OCI-LY3 (cell line): ENCODE measurements around the gene SPATA6.

Experiments used
- H2AFZ ChIP-seq: fragments of 200-600, 300-600 bp; shearing (Covaris generic); 2 replicates; pipeline ENCODE4 v1.6.0; 2014; ENCODE audit warnings: antibody characterized with exemption, low read depth, low read length
- H3K27ac ChIP-seq: fragments of 200-600, 300-600 bp; sonication (generic); 2 replicates; pipeline ENCODE4 v1.5.1; 2014; ENCODE audit warnings: mild to moderate bottlenecking, low read length, moderate library complexity, mixed read lengths
- H3K27me3 ChIP-seq: fragments of 200-600, 300-600 bp; sonication (generic); 2 replicates; pipeline ENCODE4 v1.6.1; 2014; ENCODE audit warnings: low read depth, low read length, mixed read lengths
- H3K36me3 ChIP-seq: fragments of 200-600, 300-600 bp; sonication (generic); replicated peaks from 2 replicates; pipeline ENCODE3; 2014; ENCODE audit warnings: low read depth, low read length, mixed read lengths
- H3K4me1 ChIP-seq: fragments of 300-600, 200-600 bp; sonication (generic); 2 replicates; pipeline ENCODE4 v1.6.1; 2014; ENCODE audit warnings: low read length, mixed read lengths
- H3K4me2 ChIP-seq: fragments of 200-600, 300-600 bp; sonication (generic); 2 replicates; pipeline ENCODE4 v1.6.1; 2014; ENCODE audit warnings: low read length, mixed read lengths
- H3K4me3 ChIP-seq: fragments of 300-600, 200-600 bp; sonication (generic); 2 replicates; pipeline ENCODE4 v1.5.1; 2014; ENCODE audit warnings: antibody characterized with exemption, mild to moderate bottlenecking, low read length, moderate library complexity
- H3K79me2 ChIP-seq: fragments of 300-600, 200-600 bp; shearing (Covaris generic); 2 replicates; pipeline ENCODE4 v1.6.1; 2014; ENCODE audit warnings: mild to moderate bottlenecking, low read length, mixed read lengths
- H3K9ac ChIP-seq: fragments of 300-600, 200-600 bp; shearing (Covaris generic); 2 replicates; pipeline ENCODE4 v1.6.0; 2014; ENCODE audit warnings: mild to moderate bottlenecking, low read length, moderate library complexity
- H3K9me3 ChIP-seq: fragments of 200-600, 300-600 bp; shearing (Covaris generic); 2 replicates; pipeline ENCODE4 v1.6.1; 2014; ENCODE audit warnings: low read length, mixed read lengths; ENCODE audit not compliant: insufficient read depth
- H4K20me1 ChIP-seq: fragments of 200-600, 300-600 bp; sonication (generic); 2 replicates; pipeline ENCODE4 v1.6.1; 2016; ENCODE audit warnings: low read length, mixed read lengths; ENCODE audit not compliant: insufficient read depth
- EZH2phosphoT487 ChIP-seq: fragments of 200-600 bp; shearing (Covaris generic); IDR thresholded peaks from 2 replicates; pipeline ENCODE4 v1.6.1; 2018; ENCODE audit warnings: antibody characterized with exemption, mixed run types, low read depth
- TF ChIP-seq, protein P1 (sequence below): fragments of 200-600, 300-600 bp; sonication (generic); IDR thresholded peaks from 2 replicates; pipeline ENCODE4 v1.5.1; 2014; ENCODE audit warnings: antibody characterized with exemption, low read length, low read depth

Gene SPATA6

DNA sequence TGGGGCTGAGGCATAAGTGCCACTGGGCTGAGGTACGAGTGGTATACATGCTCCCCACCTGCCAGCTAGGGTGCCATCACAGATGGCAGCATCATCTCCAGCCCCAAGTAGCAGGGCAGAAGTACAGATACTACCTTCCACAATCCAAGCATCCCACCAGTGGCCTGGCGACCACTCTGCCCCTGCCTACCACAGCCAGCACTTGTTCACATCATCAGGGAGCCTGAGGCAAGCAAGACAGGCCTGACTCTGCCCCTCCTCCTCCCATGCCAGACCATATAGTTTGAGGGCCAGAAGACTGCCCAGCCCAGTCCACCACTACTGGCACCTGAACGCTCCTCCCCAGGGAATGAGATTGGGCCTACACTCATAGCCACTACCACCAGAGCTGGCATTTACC, 84.6 kb downstream of the SPATA6 start:
- no peak overlapping the region for H3K4me3 ChIP-seq

DNA sequence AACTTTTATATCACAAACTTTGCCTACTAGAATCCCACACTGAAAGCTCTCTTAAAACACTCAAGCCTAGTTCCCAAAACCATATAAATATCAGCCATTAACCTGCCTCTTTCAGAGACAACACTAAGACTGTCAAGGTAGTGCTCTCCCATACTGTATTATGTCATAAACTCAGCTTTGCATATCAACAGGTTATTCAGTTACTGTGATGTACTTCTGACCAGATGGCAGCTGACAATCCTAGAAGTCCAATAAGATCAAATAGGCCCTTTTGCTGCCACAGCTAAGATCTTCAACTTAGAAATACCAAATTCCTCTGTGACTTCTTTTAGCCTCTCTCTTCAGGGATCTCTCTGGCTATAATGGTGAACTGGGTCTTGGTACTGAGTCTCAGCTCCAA, 97.2 kb downstream of the SPATA6 start:
- Histone ChIP-seq H3K4me3 (no peak overlapping the region), H3K27me3 (no peaks in the 10 kb centered on the region), H2AFZ (no peak overlapping the region), H3K4me1 (no peaks in the 10 kb centered on the region), H3K79me2 (no peaks in the 10 kb centered on the region), H3K36me3 (no peaks in the 10 kb centered on the region), H3K9me3 (no peaks in the 10 kb centered on the region), H3K9ac (no peak overlapping the region), H3K27ac (no peak overlapping the region), H3K4me2 (no peak overlapping the region), H4K20me1 (no peaks in the 10 kb centered on the region)
- no peak for TF ChIP-seq EZH2phosphoT487
- TF ChIP-seq, protein P1, sequence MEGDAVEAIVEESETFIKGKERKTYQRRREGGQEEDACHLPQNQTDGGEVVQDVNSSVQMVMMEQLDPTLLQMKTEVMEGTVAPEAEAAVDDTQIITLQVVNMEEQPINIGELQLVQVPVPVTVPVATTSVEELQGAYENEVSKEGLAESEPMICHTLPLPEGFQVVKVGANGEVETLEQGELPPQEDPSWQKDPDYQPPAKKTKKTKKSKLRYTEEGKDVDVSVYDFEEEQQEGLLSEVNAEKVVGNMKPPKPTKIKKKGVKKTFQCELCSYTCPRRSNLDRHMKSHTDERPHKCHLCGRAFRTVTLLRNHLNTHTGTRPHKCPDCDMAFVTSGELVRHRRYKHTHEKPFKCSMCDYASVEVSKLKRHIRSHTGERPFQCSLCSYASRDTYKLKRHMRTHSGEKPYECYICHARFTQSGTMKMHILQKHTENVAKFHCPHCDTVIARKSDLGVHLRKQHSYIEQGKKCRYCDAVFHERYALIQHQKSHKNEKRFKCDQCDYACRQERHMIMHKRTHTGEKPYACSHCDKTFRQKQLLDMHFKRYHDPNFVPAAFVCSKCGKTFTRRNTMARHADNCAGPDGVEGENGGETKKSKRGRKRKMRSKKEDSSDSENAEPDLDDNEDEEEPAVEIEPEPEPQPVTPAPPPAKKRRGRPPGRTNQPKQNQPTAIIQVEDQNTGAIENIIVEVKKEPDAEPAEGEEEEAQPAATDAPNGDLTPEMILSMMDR, result no peak

More for the DNA sequence above, 84.6 kb downstream of the SPATA6 start:
- no peaks in the 10 kb centered on the region for H3K4me1 ChIP-seq
- no peaks in the 10 kb centered on the region for H4K20me1 ChIP-seq
- no peaks in the 10 kb centered on the region for H3K79me2 ChIP-seq
- no peak overlapping the region for H3K9ac ChIP-seq
- no peak for TF ChIP-seq EZH2phosphoT487
- TF ChIP-seq, protein P1, result no peak
- no peaks in the 10 kb centered on the region for H3K9me3 ChIP-seq
- H2AFZ ChIP-seq, result no peak overlapping the region
- no peaks in the 10 kb centered on the region for H3K27me3 ChIP-seq
- H3K27ac ChIP-seq, result no peak overlapping the region
- H3K36me3 ChIP-seq, result no peaks in the 10 kb centered on the region
- H3K4me2 ChIP-seq, result no peak overlapping the region

DNA sequence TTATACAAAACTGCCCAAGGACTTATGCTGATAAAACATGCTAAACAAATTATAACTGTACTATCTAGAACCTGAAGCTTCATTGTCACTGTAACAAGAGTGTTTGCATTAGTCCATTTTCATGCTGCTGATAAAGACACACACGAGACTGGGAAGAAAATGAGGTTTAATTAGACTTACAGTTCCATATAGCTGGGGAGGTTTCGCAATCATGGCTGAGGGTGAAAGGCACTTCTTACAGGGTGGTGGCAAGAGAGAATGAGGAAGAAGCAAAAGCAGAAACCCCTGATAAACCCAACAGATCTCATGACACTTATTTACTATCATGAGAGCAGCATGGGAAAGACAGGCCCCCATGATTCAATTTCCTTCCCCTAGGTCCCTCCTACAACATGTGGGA, 100.4 kb downstream of the SPATA6 start:
- Histone ChIP-seq H4K20me1 (no peaks in the 10 kb centered on the region), H3K36me3 (no peaks in the 10 kb centered on the region), H3K4me2 (no peak overlapping the region), H3K27me3 (no peaks in the 10 kb centered on the region), H3K4me1 (no peaks in the 10 kb centered on the region), H3K27ac (no peak overlapping the region), H2AFZ (no peak overlapping the region), H3K9ac (no peak overlapping the region), H3K79me2 (no peaks in the 10 kb centered on the region), H3K9me3 (no peaks in the 10 kb centered on the region), H3K4me3 (no peak overlapping the region)
- no peak for TF ChIP-seq EZH2phosphoT487
- TF ChIP-seq, protein P1, result no peak

DNA sequence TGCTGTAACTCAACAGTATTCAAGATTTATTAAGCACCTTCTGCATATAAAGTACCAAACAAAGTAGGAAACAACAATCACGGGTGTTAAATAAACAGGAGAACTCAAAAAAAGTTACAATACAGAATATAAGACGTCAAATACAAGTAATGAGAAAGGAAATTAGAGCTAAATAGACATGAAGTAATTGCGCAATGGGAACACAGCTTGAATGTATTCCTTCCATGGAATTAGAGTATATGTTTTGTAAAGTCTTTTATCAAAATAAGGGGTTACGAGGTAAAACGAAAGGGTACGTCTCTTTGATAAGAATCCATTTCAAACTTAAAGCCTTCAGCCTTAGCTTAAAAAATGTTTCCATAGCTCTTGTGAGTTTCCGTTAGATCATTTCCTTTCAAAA, 109.1 kb downstream of the SPATA6 start:
- Histone ChIP-seq H3K36me3 (no peaks in the 10 kb centered on the region), H2AFZ (no peak overlapping the region), H3K4me3 (no peak overlapping the region), H3K4me2 (no peak overlapping the region), H3K27ac (no peak overlapping the region), H4K20me1 (no peaks in the 10 kb centered on the region), H3K4me1 (no peaks in the 10 kb centered on the region), H3K27me3 (no peaks in the 10 kb centered on the region), H3K9ac (no peak overlapping the region), H3K9me3 (no peaks in the 10 kb centered on the region), H3K79me2 (no peaks in the 10 kb centered on the region)
- TF ChIP-seq, protein P1, result no peak
- TF ChIP-seq EZH2phosphoT487, result no peak
